GM18499 (cell line): ENCODE data around the gene MYO7A.

Experiments used
- ATAC-seq: cut with Tn5 transposase; IDR thresholded peaks from one replicate; pipeline ENCODE4 v1.9.1; 2021; ENCODE audit warnings: moderate number of reproducible peaks; ENCODE audit not compliant: insufficient read depth, unreplicated experiment

MYO7A gene

GRCh38 chr11:77208535-77208934 is 80.5 kb downstream of the MYO7A start:
- ATAC-seq = no peak

GRCh38 chr11:77209663-77210062 is 81.6 kb downstream of the MYO7A start:
- ATAC-seq = no peak

- ATAC-seq = no peak
Observed at GRCh38 chr11:77211040-77211451, 83.0 kb downstream of the MYO7A start.

DNA sequence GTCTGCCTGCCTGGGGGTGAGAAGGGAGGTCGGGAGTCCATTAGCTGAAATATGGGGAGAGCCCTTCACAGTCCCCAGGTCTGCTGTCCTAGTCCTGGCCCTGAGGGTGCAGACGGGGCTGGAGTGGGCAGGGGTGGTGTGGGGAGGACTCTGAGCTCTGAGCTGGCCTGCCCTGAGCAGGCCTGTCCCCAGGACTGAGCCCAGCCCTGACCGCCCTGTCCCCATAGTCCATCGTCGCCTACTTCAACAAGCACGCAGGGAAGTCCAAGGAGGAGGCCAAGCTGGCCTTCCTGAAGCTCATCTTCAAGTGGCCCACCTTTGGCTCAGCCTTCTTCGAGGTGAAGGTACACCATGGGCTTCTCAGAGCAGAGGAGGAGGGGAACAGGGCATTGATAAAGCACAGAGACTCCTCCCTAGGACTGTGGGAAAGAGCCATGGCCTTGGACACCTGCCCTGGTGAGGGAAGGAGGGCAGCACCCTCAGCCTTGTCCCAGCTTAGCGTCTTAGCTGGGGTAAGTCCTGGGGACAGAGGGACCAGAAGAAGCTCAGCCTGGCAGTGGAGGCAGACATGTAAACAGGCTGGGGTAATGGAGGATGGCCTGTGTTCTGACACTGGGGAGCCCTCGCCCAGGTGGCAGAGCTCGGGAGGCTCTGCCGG is 83.7 kb downstream of the MYO7A start:
- no peak for ATAC-seq

GRCh38 chr11:77212314-77213007 is 84.4 kb downstream of the MYO7A start:
- no peak for ATAC-seq

DNA sequence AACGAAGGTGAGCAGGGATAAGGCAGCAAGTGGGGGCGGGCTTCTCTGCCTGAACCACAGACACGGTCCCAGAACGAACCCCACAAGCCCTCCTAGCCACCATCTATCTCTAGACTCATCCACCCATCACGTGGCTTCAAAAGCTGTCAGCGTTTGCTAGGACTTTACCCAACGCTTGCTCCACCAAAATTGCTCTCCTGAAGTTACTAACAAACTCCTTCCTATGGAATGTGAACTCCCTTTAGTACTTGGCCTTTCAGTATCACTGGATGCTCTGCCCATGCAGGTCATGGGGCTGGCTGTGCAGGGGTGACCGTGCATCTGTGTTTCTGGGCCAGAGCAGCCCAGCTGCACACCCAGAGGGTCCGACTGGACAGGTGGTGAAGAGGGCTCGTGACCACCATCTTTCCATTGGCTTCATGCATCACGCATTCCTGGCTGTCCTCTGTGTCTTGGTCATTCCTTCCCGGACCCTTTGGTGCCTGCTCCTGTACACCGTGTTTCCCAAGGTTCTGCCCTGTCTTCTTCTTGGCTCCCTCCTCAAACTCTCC is 85.1 kb downstream of the MYO7A start:
- ATAC-seq = no peak

GRCh38 chr11:77213589-77214428 is 85.8 kb downstream of the MYO7A start:
- ATAC-seq = no peak

DNA sequence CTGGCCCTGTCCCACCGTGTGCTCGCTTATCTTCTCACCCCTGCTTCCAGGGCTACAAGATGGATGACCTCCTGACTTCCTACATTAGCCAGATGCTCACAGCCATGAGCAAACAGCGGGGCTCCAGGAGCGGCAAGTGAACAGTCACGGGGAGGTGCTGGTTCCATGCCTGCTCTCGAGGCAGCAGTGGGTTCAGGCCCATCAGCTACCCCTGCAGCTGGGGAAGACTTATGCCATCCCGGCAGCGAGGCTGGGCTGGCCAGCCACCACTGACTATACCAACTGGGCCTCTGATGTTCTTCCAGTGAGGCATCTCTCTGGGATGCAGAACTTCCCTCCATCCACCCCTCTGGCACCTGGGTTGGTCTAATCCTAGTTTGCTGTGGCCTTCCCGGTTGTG is 86.5 kb downstream of the MYO7A start:
- no peak for ATAC-seq

GRCh38 chr11:77215106-77215505 is 87.1 kb downstream of the MYO7A start:
- ATAC-seq = no peak

- no peak for ATAC-seq
Observed at GRCh38 chr11:77217156-77217555, 89.1 kb downstream of the MYO7A start.

DNA sequence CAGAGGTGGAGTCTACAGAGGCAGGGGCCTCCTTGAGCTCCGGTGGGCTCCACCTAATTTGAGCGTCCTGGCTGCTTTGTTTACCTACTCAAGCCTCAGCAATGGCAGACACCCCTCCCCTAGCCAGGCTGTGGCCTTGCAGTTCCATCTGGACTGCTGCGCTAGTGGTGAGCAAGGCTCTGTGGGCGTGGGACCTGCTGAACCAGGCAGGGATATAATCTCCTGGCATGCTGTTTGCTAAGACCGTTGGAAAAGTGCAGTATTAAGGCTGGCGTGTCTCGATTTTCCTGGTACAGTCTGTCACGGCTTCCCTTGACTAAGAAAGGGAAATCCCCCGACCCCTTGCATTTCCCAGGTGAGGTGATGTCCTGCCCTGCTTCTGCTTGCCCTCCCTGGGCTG is 95.8 kb downstream of the MYO7A start:
- ATAC-seq = no peak

DNA sequence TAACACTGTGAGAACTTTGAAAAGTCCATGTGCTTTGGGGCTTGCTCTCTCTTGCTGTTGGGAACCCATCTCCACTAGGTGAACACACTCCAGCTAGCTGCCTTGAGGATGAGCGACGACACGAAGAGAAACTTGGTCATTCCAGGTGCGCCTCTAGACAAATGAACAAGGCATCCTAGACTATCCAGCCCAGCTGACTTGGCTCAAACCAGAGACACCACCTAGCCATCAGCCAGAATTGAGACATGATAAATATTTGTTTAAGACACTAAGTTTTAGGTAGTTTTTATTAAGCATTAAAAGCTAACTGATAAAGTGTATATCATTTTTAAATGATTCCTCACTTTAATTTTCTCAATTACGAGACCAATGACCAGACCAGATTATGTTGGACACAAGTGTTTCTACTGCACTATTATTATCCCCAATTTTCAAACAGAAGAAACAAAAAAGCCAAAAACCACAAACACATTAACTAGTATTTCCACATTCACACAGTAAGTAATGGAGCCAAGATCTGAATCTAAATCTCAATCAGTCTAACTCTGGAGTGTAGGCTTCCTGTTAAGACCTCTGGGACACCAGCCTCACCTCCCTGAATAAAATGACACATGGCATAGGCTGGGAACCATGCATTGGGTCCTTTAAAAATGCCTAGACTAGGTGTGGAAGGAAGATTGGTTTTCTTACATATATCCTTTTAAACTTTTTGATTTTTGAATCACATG is 103.0 kb downstream of the MYO7A start:
- no peak for ATAC-seq

GRCh38 chr11:77231800-77232199 is 103.8 kb downstream of the MYO7A start:
- no peak for ATAC-seq

DNA sequence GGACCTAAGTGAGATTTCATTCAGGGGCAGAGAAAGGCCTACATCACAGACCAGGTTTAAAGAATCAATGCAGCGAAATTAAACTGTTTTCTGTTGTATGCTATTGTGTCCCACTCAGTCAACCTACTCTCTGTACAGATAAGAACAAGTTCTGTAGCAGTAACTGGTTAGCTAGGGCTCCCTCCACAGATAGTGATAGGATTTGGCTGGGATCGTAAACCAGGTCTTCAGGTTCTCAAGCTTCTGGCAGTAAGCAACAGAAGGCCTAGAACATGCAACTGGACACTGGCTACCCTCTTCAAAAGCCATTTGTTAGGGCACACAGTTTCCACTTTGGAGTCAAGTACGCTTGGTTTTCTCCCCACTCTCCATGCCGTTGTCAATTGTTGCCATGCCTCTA is 104.2 kb downstream of the MYO7A start:
- no peak for ATAC-seq

- ATAC-seq = no peak
Observed at GRCh38 chr11:77233011-77233410, 105.0 kb downstream of the MYO7A start.

DNA sequence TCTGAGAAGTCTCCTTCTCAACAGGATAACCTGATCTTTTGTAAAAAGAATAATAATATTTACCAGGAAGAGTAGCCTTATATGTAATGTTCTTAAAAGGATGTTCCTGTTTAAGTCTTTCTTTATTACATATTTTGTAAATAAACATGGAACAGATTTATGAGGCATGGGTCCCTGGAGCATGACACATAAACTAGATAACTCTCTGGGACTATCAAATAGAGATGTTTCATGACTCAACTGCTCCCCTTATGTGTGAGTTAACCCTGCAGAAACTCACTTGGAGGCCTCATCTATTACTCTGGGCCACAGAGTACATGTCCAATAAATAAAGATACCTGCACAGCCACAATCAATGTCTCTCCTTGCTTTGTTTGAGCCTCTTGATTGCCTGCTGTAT is 108.9 kb downstream of the MYO7A start:
- no peak for ATAC-seq

DNA sequence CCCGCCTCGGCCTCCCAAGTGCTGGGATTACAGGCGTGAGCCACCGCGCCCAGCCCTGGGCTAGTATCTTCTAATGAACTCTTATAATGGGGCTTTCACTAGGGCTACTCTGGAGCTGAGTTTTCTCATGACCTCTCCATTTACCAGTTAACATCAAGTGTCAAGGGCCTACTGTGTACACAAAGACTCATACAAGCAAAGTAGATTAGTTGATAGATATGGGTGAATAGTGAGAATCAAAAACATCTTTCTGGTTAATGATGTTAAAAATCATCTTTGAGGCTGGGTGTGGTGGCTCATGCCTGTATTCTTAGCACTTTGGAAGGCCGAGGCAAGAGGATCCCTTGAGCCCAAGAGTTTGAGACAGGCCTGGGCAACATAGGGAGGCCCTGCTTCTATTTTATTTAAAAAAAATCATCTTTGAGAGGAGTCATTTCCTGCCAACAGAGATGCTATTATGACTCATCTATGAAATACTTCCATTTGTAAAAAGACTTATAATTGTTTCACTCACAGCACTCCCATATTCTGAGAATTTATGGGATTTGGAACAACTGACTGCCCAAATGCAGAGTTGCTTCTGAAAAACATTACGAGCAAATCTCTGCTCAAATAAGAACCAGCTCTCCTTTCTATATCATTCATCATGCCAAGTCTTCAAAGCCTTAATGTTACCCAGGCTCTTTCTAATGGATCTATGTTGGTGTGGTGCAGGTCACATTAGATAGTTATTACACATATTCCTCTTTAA is 116.4 kb downstream of the MYO7A start:
- ATAC-seq = no peak

DNA sequence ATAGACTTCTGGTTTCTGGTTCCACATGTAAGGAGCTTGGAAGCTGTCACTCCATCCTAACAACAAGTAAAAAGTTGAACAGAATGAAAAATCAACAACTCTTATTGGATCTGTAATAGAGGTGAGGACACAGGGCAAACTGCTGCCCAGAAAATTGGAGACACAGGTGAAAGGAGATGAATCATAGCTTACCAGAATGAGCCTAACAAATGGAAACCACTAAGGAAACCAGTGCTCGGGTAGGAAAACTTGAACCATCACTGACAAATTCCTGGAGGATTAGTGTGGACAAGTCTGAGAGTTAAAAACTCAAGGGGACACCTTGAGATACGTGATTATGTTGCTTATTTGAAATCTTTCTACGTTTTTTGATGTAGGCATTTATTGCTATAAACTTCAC is 121.4 kb downstream of the MYO7A start:
- ATAC-seq = no peak

DNA sequence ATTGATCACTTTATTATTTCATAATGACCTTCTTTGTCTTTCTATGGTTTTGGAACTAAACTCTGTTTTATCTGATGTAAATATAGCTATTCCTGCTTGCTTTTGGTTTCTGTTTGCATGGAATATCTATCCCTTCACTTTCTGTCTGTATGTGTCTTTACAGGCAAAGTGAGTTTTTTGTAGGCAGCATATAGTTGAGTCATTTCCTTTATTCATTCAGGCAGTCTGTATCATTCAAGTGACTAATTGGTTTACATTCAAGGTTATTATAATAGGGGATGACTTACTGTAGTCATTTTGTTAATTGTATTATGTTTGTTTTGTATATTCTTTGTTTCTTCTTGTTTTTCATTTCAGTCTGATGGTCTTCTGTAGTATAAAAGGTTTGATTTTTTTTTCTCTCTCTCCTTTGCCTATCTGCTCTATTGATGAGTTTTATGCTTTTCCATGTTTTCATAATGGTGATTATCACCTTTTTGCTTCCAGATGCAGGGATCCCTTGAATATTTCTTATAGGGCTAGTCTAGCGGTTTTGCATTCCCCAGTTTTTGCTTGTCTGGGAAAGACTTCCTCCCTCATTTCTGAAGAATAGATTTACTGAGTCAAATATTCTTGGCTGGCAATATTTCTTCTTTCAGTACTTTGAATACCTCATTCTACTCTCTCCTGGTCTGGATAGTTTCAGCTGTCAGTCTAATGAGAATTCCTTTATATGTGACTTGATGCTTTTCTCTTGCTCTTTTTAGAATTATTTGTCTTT is 123.0 kb downstream of the MYO7A start:
- ATAC-seq = no peak
